GM10266 (cell line): Measurements from ENCODE around the gene KRTAP29-1.

Experiments used
- DNase-seq: peaks from one replicate; pipeline ENCODE4 v3.0.0; 2012; ENCODE audit errors: extremely low spot score
- CTCF ChIP-seq: IDR thresholded peaks from 2 replicates; pipeline ENCODE4 v1.5.1; 2012; ENCODE audit warnings: mild to moderate bottlenecking, low read depth; ENCODE audit not compliant: control insufficient read depth, insufficient read depth; ENCODE audit errors: missing control alignments

KRTAP29-1 gene

GRCh38 chr17:41333836-41334235 lies 31.2 kb upstream of the KRTAP29-1 start:
- no peak for DNase-seq
- no peak for TF ChIP-seq CTCF

- no peak for TF ChIP-seq CTCF
- no peak for DNase-seq
These were observed 30.4 kb upstream of the KRTAP29-1 start for GRCh38 chr17:41333098-41333497.

- DNase-seq = no peak
- no peak for TF ChIP-seq CTCF
These were observed 29.6 kb upstream of the KRTAP29-1 start for GRCh38 chr17:41332239-41332638.

GRCh38 chr17:41331606-41332005 lies 29.0 kb upstream of the KRTAP29-1 start:
- no peak for DNase-seq
- no peak for TF ChIP-seq CTCF

- DNase-seq = no peak
- peak; percentile 53 for TF ChIP-seq CTCF
These were observed 26.8 kb upstream of the KRTAP29-1 start for GRCh38 chr17:41329279-41329948.

GRCh38 chr17:41328207-41328606 lies 25.6 kb upstream of the KRTAP29-1 start:
- no peak for DNase-seq
- TF ChIP-seq CTCF = no peak

GRCh38 chr17:41327411-41328120 lies 24.9 kb upstream of the KRTAP29-1 start:
- no peak for TF ChIP-seq CTCF
- no peak for DNase-seq
